ENCODE measurements around the gene RAB4A.

- TF ChIP-seq CTCF (conservative IDR thresholded peaks at IDR 0.05; ENCODE audit: low read depth, low read length) = no peak
- TF ChIP-seq POLR2A (IDR thresholded peaks at IDR 0.05; ENCODE audit: low read depth, low read length) = no peak
- TF ChIP-seq ELK1 (IDR thresholded peaks at IDR 0.05; ENCODE audit: borderline replicate concordance, low read depth, low read length) = no peak
- no peak for TF ChIP-seq CEBPB (IDR thresholded peaks at IDR 0.05; ENCODE audit: low read depth, low read length)
- no peak for TF ChIP-seq RAD21 (IDR thresholded peaks at IDR 0.05; ENCODE audit: low read length)
- no peak for TF ChIP-seq RFX5 (IDR thresholded peaks at IDR 0.05; ENCODE audit: low read depth, low read length)
- no peak for TF ChIP-seq SMC3 (IDR thresholded peaks at IDR 0.05; ENCODE audit: low read depth, low read length)
- no peak for TF ChIP-seq NFE2L2 (IDR thresholded peaks at IDR 0.05; ENCODE audit: low read depth, low read length)
- no peak for TF ChIP-seq RCOR1 (IDR thresholded peaks at IDR 0.05; ENCODE audit: insufficient replicate concordance, low read length)
- TF ChIP-seq BHLHE40 (IDR thresholded peaks at IDR 0.05; ENCODE audit: low read depth, low read length) = no peak
Observed at GRCh38 chr1:229278120-229278741, 7.3 kb downstream of the RAB4A start.

All from IMR-90 (cell line).